GM19099 (cell line): Measurements from ENCODE around the gene GM2A.

Experiments used
- POLR2A ChIP-seq: IDR thresholded peaks from 3 replicates; pipeline ENCODE4 v1.6.1; 2011; ENCODE audit warnings: low read depth; ENCODE audit not compliant: insufficient read length; ENCODE audit errors: extremely low read depth

The GM2A gene

GRCh38 chr5:151295138-151295537 is 42.2 kb downstream of the GM2A start:
- no peak for TF ChIP-seq POLR2A

GRCh38 chr5:151295791-151296477 is 42.9 kb downstream of the GM2A start:
- no peak for TF ChIP-seq POLR2A

GRCh38 chr5:151296478-151296830 is 43.5 kb downstream of the GM2A start:
- TF ChIP-seq POLR2A: no peak

- TF ChIP-seq POLR2A: no peak
Observed at GRCh38 chr5:151296974-151297373, 44.0 kb downstream of the GM2A start.

GRCh38 chr5:151298063-151298855 is 45.3 kb downstream of the GM2A start:
- no peak for TF ChIP-seq POLR2A

GRCh38 chr5:151303666-151304065 is 50.7 kb downstream of the GM2A start, which contains the start of gene SLC36A3:
Gene SLC36A3, minus strand, starts transcription at chr5:151303766. Its CDS starts 412 bp downstream, at chr5:151303354.
- no peak for TF ChIP-seq POLR2A

- no peak for TF ChIP-seq POLR2A
Observed at GRCh38 chr5:151310932-151311331, 57.9 kb downstream of the GM2A start.

GRCh38 chr5:151312756-151313324 is 59.9 kb downstream of the GM2A start:
- TF ChIP-seq POLR2A: no peak

- no peak for TF ChIP-seq POLR2A
Observed at GRCh38 chr5:151313357-151313756, 60.4 kb downstream of the GM2A start.

GRCh38 chr5:151315998-151316597 is 63.1 kb downstream of the GM2A start:
- no peak for TF ChIP-seq POLR2A

- TF ChIP-seq POLR2A: no peak
Observed at GRCh38 chr5:151317871-151318270, 64.9 kb downstream of the GM2A start.

GRCh38 chr5:151318850-151319732 is 66.1 kb downstream of the GM2A start:
- no peak for TF ChIP-seq POLR2A
